AG09319 (cell line): Measurements from ENCODE around the gene ACSF3.
"Not testable (repeated sequence)": the region's sequence is repeated elsewhere in the genome, so short reads cannot be mapped to it uniquely, and the experiment has no call there.

Experiments used
- DNase-seq: peaks from one replicate; pipeline ENCODE4 v3.0.0-alpha.2; 2010; ENCODE audit warnings: low read depth; ENCODE audit errors: extremely low read depth
- TF ChIP-seq, protein P1 (sequence below): IDR thresholded peaks from 2 replicates; pipeline ENCODE4 v1.5.1; 2011; ENCODE audit warnings: low read depth, mild to moderate bottlenecking, inconsistent platforms, low read length, moderate library complexity

Gene ACSF3

DNA sequence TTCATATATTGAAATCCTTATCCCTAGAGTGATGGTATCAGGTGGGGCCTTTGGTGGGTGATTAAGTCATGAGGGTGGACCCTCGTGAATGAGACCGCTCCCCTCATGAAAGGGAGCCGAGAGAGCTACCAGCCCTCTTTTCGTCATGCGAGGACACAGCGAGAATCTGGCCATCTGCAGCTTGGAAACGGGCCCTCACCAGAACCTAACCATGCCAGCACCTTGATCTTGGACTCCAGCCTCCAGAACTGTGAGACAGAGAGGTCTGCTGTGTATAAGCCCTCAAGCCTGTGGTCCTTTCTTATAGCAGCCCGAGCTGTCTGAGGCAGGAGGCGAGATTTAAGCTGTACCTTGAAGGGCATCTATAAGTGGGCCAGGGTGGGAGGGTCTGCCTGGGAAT lies 23.7 kb upstream of the ACSF3 start:
- TF ChIP-seq, protein P1, sequence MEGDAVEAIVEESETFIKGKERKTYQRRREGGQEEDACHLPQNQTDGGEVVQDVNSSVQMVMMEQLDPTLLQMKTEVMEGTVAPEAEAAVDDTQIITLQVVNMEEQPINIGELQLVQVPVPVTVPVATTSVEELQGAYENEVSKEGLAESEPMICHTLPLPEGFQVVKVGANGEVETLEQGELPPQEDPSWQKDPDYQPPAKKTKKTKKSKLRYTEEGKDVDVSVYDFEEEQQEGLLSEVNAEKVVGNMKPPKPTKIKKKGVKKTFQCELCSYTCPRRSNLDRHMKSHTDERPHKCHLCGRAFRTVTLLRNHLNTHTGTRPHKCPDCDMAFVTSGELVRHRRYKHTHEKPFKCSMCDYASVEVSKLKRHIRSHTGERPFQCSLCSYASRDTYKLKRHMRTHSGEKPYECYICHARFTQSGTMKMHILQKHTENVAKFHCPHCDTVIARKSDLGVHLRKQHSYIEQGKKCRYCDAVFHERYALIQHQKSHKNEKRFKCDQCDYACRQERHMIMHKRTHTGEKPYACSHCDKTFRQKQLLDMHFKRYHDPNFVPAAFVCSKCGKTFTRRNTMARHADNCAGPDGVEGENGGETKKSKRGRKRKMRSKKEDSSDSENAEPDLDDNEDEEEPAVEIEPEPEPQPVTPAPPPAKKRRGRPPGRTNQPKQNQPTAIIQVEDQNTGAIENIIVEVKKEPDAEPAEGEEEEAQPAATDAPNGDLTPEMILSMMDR = no peak
- DNase-seq = no peak

DNA sequence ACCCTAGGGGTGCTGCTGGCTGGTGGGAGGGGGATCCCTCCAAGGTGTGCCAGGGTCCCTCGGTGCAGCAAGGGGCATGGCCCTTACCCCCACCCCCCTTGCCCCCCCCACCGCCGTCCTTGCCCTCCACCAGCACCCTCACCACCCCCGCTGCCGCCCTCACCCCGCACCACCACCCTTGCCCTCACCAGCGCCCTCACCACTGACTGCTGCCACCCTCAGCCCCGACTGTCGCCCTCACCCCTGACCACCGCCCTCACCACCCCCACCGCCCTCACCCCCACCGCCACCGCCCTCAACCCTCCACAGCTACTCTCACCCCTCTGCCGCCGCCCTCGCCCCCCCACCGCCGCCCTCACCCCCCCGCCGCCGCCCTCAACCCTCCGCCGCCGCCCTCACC lies 23.1 kb upstream of the ACSF3 start:
- DNase-seq = no peak
- TF ChIP-seq, protein P1 = no peak

DNA sequence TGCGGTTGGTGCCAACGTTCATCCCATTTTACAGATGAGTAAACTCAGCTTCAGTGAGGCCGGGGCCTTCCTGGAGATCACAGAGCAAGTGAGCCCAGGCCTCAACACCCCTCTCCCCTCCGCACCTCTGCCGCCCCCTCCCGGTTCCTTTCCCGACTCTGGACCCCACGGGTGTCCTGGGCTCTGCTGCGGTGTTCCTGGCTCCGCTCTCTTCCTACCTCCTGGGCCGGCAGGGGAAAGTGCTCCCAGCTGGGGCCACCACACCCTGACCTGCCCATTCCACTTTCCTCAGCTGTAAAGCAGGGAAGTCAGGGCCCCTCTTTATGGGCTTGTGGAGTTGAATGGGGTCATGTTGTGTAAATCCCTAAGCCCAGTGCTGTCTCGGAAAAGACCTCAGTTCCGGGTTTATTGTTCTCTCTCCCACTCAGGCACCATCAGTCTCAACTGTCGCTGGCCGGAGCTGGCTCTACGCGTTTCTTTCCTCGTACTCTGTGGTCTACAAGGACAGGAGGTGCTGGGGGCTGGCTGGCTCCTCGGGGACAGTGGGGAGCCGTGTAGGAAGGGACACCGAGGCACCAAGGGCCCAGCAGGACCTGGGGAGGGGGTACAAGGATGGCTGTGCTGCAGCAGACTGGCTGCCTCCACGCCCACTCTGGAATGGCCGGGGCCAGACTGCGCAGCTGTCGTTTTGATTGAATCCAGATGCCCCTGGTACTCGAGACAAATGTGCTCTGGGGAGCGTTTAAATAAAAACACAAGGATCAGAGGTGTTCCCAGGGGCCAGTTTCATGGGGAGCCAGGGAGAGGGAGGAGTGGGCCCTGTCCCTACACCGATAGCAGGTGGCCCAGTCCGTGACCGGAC lies 21.7 kb upstream of the ACSF3 start:
- TF ChIP-seq, protein P1 = no peak
- DNase-seq = no peak

DNA sequence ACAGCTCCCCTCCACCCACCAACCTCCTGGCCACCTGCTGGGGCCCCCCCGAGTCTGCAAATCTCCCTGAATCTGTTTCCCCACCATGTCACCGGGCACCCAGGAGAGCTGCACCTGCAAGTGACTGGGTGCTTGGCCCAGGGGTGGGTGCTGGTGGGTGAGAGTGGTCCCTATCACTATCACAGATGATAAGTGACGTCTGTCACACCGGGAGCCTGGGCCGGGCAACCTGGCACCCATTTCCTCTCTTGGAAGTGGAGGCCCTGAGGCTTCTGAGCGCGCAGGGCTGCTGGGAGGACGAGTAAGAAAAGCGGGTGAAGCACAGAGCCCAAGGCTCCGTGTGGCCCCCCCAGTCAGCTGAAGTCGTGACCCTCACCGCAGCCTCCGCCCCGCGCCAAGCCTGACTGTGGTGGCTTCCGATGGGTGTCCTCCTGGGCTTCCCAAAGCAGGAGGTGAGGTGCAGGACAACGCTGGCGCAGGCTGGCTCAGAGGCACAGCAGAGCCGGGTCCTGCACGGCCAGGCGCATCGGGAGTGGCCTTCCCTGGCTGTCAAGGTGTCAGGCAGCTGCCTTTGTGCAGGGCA lies 21.0 kb upstream of the ACSF3 start:
- TF ChIP-seq, protein P1 = no peak
- DNase-seq = no peak

DNA sequence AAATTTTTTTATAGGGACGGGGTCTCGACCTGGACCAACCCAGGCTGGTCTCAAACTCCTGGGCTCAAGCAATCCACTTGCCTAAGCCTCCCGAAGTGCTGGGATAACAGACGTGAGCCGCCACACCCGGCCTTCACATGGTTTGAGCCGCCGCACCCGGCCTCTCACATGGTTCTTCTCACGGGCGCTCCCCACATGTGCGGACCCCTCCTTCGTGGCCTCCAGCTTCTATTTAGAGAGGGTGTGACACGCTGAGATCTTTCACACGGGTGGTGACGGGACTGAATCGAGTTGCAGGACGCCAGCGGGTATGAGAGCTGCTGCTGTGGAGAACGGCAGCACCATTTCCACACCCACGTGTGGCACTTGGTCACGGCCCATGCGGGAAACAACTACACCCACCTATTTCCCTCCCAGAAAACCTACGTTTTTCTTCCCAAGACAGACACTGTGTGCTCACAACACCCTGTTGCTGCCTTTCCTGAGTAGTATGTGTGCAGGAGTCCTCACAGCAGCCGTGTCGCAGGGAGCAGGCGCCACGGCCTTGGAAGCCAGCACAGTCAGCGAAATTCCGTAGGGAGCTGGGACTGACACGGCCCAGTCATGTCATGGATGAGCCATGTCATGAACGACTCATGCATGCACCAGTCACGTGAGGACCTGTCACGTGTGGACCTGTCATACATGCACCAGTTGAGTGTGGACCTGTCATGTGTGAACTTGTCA lies 20.1 kb upstream of the ACSF3 start:
- DNase-seq = no peak

DNA sequence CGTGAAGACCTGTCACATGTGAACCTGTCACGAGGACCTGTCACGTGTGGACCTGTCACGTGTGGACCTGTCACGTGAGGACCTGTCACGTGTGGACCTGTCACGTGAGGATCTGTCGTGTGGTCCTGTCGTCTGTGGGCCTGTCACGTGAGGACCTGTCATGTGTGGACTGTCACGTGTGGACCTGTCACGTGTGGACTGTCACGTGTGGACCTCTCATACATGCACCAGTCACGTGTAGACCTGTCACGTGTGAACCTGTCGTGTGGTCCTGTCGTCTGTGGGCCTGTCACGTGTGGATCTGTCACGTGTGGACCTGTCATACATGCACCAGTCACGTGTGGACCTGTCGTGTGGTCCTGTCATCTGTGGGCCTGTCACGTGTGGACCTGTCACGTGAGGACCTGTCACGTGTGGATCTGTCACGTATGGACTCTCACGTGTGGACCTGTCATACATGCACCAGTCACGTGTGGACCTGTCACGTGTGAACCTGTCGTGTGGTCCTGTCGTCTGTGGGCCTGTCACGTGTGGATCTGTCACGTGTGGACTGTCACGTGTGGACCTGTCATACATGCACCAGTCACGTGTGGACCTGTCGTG lies 19.5 kb upstream of the ACSF3 start:
- DNase-seq = not testable (repeated sequence)

More for the DNA sequence above, 20.1 kb upstream of the ACSF3 start:
- TF ChIP-seq, protein P1 = no peak

DNA sequence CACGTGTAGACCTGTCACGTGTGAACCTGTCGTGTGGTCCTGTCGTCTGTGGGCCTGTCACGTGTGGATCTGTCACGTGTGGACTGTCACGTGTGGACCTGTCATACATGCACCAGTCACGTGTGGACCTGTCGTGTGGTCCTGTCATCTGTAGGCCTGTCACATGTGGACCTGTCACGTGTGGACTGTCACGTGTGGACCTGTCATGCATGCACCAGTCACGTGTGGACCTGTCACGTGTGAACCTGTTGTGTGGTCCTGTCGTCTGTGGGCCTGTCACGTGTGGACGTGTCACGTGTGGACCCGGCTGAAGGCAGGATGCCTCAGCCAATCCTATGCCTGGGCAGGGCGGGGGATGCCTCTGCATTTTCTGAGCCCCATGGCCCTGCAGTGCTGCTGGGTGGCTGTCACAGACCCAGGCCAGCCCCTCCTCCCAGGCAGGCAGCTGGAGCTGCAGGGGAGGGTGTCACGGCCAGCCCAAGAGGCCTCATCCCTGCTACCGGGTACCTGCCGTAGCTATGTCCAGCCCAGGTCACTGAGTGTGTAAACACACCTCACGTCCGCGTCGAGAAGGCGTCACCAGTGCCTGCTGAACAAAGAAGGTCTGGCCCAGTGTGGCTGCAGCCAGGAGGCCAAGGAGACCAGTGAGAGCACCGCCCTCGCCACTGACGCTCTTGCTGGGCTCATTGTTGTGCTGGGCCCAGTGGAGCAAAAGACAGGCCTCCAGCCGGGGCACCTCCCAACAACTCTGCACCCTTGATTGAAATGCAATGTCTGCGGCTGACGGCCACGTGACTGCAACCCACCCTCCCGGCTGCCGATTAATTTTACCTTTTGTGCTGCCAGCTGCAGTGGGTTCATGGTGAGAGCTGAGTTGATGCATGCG lies 18.6 kb upstream of the ACSF3 start:
- TF ChIP-seq, protein P1 = no peak
- no peak for DNase-seq
